Measurements from ENCODE around the gene EPHA5.

- no peak for TF ChIP-seq CTCF (IDR thresholded peaks at IDR 0.05)
- no peak for TF ChIP-seq POLR2A (IDR thresholded peaks at IDR 0.05)
These were observed 46.8 kb downstream of the EPHA5 start for GRCh38 chr4:65623506-65623905.
